ENCODE measurements around the gene CEP192. TPM values are rescaled to one million over a fixed set of nuclear protein-coding genes. Genes with fewer than 3 reads are reported as not detected.

Gene CEP192
- total and polyA plus RNA-seq, 12 donors: 4.9 to 35.6 (median 30.4) TPM

DNA sequence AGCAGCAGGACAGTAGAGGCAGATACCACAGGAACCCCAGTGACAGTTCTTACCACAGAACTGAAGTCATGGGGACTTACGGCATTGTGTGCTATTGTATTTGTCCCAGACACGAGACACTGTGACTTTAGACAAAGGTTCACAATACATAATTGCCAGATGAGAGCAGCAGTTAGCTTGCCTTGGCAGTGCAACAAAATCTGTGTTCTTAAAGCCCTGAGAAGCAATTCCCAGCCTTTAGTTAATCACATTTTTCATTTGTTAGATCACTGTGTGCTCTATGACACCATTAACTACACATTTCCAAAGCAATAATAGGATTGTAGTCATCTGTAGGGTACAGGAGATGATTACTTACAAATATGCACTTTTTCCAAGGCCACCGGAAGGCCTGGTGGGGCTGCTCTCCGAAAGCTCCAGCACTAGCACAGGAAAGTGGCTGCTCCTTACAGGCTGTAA is 129.8 kb downstream of the CEP192 start:
- ATAC-seq (peak in 6 of 8 donors; percentile 25 to 73 (median 50)), DNase-seq (no peak)
- Histone ChIP-seq H3K27ac (peak overlapping the region in 4 of 10 donors; percentile 25 to 38 (median 30)), H3K9me3 (no peaks in the 10 kb centered on the region), H3K4me1 (peaks cover 0 to 11% (median 2%) of the 10 kb centered on the region in 9 donors), H3K4me3 (no peak overlapping the region), H3K36me3 (peaks cover 0 to 90% (median 18%) of the 10 kb centered on the region in 9 donors), H3K27me3 (no peaks in the 10 kb centered on the region)
- TF ChIP-seq, protein P1, sequence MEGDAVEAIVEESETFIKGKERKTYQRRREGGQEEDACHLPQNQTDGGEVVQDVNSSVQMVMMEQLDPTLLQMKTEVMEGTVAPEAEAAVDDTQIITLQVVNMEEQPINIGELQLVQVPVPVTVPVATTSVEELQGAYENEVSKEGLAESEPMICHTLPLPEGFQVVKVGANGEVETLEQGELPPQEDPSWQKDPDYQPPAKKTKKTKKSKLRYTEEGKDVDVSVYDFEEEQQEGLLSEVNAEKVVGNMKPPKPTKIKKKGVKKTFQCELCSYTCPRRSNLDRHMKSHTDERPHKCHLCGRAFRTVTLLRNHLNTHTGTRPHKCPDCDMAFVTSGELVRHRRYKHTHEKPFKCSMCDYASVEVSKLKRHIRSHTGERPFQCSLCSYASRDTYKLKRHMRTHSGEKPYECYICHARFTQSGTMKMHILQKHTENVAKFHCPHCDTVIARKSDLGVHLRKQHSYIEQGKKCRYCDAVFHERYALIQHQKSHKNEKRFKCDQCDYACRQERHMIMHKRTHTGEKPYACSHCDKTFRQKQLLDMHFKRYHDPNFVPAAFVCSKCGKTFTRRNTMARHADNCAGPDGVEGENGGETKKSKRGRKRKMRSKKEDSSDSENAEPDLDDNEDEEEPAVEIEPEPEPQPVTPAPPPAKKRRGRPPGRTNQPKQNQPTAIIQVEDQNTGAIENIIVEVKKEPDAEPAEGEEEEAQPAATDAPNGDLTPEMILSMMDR (IDR thresholded peaks at IDR 0.05): no peak
- 74 to 80% methylated on average over 4 of the region's 4 CpGs for WGBS, 2 donors
- intact Hi-C loops (cut with DNase I): no loop called here

- Histone ChIP-seq H3K27me3 (no peaks in the 10 kb centered on the region), H3K4me3 (no peak overlapping the region), H3K27ac (no peak overlapping the region), H3K36me3 (peaks cover 0 to 77% (median 0%) of the 10 kb centered on the region in 9 donors), H3K9me3 (no peaks in the 10 kb centered on the region), H3K4me1 (peaks cover 0 to 11% (median 2%) of the 10 kb centered on the region in 9 donors)
- intact Hi-C loops (cut with DNase I): no loop called here
- WGBS, 2 donors: 84 to 86% methylated on average over 8 of the region's 8 CpGs
- TF ChIP-seq, protein P1 (IDR thresholded peaks at IDR 0.05): no peak
- DNase-seq: no peak
- peak in 2 of 8 donors; percentile 44 to 77 for ATAC-seq
Observed at GRCh38 chr18:13124411-13124810, 133.2 kb downstream of the CEP192 start.

GRCh38 chr18:13125191-13125590 is 134.0 kb downstream of the CEP192 start:
- intact Hi-C loops (cut with DNase I): no loop called here

GRCh38 chr18:13126966-13127598 is 135.9 kb downstream of the CEP192 start:
- WGBS, 2 donors: 90 to 94% methylated on average over 17 of the region's 17 CpGs
- no peaks in the 10 kb centered on the region for H3K4me1 ChIP-seq
- TF ChIP-seq, protein P1 (IDR thresholded peaks at IDR 0.05): no peak
- ATAC-seq: peak in 2 of 8 donors; percentile 21 to 40
- H3K27me3 ChIP-seq: no peaks in the 10 kb centered on the region
- H3K4me3 ChIP-seq: no peak overlapping the region
- H3K27ac ChIP-seq: no peak overlapping the region
- intact Hi-C loops (cut with DNase I): no loop called here
- no peaks in the 10 kb centered on the region for H3K9me3 ChIP-seq
- H3K36me3 ChIP-seq: peaks cover 0 to 51% (median 0%) of the 10 kb centered on the region in 9 donors
- no peak for DNase-seq

More at GRCh38 chr18:13125191-13125590, 134.0 kb downstream of the CEP192 start:
- Histone ChIP-seq H3K9me3 (no peaks in the 10 kb centered on the region), H3K27ac (no peak overlapping the region), H3K27me3 (no peaks in the 10 kb centered on the region), H3K4me3 (no peak overlapping the region), H3K36me3 (peaks cover 0 to 70% (median 0%) of the 10 kb centered on the region in 9 donors), H3K4me1 (peaks cover 0 to 11% (median 2%) of the 10 kb centered on the region in 9 donors)
- WGBS, 2 donors: 36 to 44% methylated on average over 5 of the region's 5 CpGs
- no peak for DNase-seq
- no peak for ATAC-seq
- TF ChIP-seq, protein P1 (IDR thresholded peaks at IDR 0.05): no peak

Measured in heart right ventricle (tissue), 16 donors.